Hippocampal formation (tissue), 2 donors: ENCODE measurements around the gene BIN1.
A peak's percentile ranks its signal among the peaks of the same experiment; 100 is the strongest.

ENCODE experiments used
- DNase-seq, 2 donors: peaks; one replicate each; lab custom pipeline; 2025; lab: John Stamatoyannopoulos, UW

Gene BIN1

GRCh38 chr2:127057371-127058245, 49.3 kb downstream of the BIN1 start:
- no peak for DNase-seq

- DNase-seq: no peak
Observed at GRCh38 chr2:127056631-127057370, 50.2 kb downstream of the BIN1 start.

DNA sequence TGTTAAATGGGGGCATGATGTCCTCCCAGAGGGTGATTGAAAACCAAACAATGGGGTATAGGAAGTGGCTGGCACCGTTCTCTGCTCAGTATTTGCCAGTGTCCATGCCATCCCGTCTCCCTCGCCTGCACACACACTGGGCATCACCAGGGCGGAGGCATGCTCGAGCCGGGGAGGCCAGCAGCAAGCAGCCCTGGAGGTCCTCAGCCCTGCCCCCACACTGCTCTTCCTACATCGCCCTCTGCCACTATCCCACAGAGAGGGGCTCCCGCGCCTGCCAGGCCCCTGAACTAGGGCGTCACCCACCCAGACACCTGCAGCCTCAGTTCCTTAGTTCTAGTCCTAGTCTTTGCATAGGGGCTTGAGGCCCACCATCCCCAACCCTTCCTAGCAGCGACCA, 50.9 kb downstream of the BIN1 start:
- no peak for DNase-seq

DNA sequence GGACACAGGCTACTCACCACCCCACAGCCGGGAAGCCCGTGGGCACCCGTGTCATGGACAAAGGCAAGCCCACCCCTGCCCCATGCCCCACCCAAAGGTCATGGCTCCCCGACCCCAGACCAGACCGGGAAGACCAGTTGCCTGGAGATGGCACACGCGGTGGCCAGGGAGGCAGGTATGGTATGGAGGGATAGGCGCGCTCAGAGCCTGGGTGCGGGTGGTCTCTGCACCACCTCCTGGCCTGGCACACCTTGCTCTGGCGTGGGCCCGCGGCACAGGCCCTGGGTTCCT, 51.2 kb downstream of the BIN1 start:
- DNase-seq: no peak

DNA sequence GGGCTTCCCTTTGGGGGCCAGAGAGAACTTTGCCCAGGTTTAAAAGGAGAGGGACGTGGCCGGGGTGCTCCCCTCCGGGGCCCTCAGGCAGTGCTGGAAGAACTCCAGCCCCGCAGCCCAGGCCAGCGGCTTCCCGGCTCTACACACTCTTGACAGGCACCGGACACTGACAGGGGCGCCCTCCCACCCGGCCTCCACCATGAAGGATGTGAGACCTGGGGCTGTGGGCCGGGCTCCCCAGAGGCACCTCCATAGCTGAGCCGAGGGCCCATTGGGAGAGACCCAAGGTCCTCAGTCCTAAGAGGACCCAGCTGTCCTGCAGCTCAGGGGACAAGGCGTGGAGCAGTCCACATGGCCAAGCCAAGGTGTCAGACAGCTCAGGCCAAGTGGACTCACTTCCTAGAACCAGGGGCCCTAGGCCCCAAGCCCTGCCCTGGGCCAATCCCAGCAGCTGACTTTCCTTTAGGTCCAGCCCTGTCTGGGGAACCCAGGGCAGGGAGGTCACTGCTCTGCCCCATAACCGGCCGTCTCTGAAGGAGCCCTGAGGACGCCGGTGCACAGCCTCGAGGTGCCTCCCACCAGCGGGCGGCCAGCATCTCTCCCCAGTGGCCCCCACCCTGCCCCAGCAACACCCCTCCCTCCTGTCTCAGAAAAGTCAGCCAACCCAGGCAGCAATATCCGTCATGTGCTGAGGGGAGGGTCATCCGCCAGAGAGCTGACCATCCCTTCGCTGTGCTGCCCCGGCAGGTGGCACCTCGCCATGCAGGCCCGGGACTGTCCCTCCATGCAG, 51.8 kb downstream of the BIN1 start:
- DNase-seq: no peak

GRCh38 chr2:127054604-127054930, 52.4 kb downstream of the BIN1 start:
- DNase-seq: no peak

- DNase-seq: no peak
Observed at GRCh38 chr2:127053731-127054603, 53.0 kb downstream of the BIN1 start.

DNA sequence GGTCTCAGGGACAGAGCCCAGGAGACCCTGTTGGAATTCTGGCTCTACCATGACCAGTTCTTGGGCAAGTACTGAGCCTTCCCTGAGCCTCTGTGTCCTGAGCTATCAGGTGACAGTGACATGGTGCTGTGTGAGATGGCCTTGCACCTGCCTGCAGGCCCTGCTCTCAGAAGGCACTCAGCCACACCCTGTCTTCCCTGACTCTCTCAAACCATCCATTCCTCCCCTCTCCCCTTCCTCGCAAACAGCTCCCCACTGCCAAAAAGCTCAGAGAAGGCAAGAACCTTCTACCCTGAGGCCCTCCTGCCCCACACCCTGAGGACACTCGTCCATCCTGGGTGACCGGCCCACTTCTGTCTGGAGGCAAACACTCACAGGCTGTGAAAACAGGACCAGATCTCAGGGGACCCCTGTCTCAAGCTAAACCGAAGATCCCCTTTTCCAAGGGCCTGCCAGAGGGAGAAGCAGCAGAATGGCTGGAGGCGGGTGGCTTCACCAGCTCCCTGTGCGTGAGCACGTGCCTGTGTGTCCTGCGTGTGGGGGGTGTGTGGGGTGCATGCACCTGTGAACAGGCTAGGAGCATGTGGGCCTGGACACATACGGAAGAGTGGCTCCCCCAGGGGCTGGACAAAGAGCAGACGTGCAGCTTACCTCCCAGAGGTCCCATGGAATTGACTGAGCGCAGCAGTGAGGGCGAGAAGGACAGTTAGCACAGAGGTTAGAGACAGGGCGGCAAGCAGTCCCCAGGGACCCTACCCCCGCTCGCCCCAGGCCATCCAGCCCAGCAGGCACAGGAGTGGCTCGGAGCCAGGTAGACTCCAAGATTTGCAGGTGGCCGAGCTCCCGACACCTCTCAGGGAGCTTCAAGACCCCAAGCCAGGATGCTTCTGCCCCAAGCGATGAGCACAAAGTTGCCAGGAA, 53.9 kb downstream of the BIN1 start:
- DNase-seq: no peak

GRCh38 chr2:127052057-127052770, 54.7 kb downstream of the BIN1 start:
- DNase-seq: peak in 1 of 2 donors; percentile 70

DNA sequence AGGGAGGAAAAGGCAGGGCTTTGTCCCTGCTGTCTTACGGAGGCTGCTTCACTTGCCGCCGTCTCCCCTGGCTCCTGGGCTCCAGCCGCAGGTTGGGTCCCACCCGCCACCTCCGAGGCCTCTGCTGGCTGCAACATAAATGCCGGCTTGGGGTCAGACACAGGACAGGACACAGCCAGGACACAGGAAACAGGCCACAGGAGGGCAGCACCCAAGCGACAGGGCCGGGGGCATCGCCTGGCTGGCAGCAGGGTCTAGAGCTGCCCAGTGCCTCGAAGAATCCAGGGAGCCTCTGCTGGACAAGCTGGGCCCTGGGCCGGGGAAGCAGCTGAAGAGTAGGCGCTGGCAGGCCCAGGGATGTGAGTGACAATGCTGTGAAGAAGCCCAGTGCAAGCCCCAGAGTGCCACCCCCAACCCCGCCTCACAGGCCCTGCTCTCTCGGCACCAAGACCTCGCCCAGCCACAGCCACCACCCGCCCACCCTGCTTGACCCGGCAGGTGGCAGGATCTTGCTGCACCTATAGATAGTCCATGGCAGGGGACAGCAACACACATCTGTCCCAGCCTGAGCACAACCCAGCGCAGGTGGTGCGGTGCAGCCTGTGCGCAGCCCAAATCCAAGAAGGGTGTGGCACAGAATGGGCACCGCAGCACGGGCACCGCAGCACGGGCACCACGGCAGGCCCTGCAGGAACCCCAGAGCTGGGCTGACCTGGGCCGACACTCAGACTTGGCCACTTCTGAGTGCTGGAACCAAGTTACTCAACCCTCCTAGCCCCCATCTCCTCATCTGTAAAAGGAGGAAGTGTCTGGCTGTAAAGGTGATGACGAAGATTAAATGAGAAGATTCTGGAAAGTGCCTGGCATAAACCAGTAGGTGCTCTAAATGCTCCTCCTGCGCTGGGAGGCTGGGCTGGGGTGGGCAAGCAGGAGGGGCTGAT, 55.6 kb downstream of the BIN1 start:
- peak in 1 of 2 donors; percentile 36 for DNase-seq

DNA sequence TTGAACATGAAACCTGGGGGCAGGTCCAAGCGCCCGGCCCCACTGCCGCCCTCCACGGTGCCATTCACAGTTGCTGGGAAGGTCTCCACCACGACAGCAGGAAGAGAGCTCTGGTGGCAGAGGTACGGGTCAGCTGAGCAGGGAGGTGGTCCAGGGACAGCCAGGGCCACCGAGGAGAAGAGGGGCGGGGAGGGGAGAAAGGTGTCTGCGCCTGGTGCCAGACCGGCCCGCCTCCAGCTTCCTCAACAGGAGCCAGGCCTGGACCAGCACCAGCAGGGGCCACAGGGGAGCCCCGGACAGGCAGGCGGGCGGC, 56.2 kb downstream of the BIN1 start:
- no peak for DNase-seq

DNA sequence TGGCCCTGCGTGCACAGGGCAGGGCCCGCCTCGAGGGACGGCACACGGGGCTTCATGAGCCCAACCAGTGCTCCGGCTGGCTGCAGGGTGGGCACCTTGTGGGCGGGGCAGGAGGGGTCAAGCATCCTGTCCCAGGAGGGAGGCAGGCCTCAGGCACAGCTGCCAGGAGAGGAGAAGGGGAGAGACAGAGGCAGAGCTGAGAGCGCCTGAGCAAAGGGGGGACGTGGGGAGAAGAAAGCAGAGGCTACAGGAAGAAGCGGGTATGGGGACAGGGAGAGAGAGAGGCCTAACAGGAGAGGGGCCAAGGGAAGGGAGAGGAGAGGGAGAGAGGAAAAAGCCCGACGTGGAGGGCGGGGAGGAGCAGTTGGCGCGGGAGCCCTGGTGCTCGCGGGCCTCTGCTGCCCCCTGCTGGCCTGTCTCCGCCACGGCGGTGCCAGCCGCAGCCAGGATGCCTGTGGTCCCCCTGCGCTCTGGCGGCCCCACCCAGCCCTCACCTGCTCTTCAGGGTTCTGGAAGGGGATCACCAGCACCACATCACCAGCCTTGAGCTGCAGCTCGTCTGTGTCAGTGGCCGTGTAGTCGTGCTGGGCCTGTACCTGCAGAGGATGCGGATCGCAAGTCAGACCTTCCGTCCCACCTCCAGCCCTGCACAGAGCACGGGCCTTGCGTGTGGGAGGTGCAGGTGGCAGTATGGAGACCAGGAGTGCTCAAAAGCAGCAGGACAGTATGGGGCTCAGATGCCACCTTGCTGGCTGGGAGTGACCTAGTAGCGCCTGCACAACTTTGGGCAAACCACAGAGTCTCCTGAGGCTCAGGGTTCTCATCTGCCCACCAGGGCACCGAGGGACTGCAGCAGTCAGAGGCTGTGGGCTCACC, 56.8 kb downstream of the BIN1 start:
- DNase-seq: peak; percentile 30 to 49

DNA sequence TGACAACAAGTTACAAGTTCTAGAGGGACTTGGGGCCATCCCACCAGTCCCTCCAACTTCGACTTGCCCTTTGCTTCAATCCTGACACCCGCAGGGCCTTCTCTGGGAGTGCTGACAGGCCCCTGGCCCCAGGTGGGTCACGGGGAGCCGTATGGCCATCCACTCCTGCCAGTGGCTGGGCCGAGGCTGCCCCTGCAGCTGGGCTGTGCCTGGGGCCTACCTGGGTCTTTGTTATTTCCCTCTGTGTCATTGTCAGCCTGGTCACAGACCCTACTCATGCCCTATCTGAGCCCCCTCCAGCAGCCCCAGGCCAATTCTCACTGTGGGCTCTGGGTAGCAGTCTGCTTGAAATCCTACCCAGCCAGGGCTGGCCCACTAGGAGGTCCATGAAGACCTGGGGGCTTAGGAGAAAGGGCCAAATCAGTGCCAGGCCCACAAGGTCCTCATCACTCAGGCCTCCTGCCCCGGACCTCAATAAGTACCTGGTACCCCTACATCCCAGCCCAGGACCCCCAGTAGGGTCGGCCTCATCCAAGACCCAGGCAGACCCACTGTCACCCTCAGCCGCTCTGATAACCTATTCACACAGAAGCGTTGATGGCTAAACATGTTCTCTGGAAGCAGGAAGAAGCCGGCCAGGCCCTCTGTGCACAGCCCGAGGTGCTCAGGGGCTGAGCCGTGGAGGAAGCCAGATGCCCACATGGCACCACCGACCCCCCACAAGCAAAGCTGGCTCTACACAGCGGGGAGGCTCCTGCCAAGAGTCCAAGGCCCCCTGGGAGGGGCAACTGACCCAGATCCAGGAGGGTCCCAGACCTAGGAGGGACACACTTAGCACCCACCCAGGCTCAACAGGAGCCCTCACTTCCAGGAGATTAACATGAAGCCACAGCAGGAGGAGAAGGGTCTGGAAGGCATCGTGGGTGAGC, 57.7 kb downstream of the BIN1 start:
- no peak for DNase-seq

DNA sequence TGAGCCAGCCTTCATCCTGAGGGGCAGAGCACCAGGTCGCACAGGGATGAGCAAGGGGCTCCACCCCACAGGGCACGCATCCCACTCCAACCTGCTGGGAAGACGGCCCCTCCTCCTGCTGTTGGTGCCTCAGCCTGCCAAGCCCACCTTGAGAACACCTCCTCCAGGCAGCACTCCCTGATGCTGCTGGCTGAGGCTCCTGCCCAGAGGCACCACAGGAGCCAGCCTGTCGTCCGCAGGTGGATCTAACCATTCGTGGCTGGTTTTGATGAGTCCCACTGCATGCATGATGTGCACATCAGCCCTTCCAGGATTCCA, 58.4 kb downstream of the BIN1 start:
- DNase-seq: no peak

GRCh38 chr2:127047716-127048617, 59.0 kb downstream of the BIN1 start:
- no peak for DNase-seq

DNA sequence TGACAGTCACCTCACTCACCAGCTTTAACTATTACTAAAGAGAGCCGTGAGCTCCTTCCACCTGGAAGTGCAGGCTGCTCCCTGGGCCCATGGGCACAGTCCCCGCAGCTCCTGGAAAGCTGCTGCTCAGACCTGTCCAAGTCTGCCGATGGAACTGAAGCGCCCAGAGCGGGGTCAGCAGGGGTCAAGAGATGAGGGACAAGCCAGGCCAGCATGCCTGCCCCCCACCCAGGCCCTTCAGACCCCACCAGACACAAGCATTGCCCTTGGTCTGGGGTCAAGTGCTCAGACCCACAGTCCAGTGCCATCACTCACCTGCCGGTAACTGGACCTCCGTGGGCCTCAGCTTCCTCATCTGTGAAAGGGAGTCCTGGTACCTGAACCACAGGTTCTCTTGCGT, 59.9 kb downstream of the BIN1 start:
- no peak for DNase-seq
